ENCODE results near the gene GLT1D1. TPM values are rescaled to one million over a fixed set of nuclear protein-coding genes. Genes with fewer than 3 reads are reported as not detected.

Gene GLT1D1
- total RNA-seq, 1 experiment from 2014 or later: not detected

GRCh38 chr12:128853600-128854197 is 421 bp downstream of the GLT1D1 start:
- DNase-seq (ENCODE audit: low read depth): no peak

- DNase-seq (ENCODE audit: low read depth): no peak
These were observed 2.9 kb downstream of the GLT1D1 start for GRCh38 chr12:128856035-128856790.

- no peak for DNase-seq (ENCODE audit: low read depth)
These were observed 3.5 kb downstream of the GLT1D1 start for GRCh38 chr12:128856791-128857078.

GRCh38 chr12:128857133-128857763 is 4.0 kb downstream of the GLT1D1 start:
- no peak for DNase-seq (ENCODE audit: low read depth)

- DNase-seq (ENCODE audit: low read depth): no peak
These were observed 6.0 kb downstream of the GLT1D1 start for GRCh38 chr12:128859311-128859710.

- DNase-seq (ENCODE audit: low read depth): no peak
These were observed 8.1 kb downstream of the GLT1D1 start for GRCh38 chr12:128861226-128862016.

GRCh38 chr12:128863957-128864356 is 10.7 kb downstream of the GLT1D1 start:
- DNase-seq (ENCODE audit: low read depth): no peak

- no peak for DNase-seq (ENCODE audit: low read depth)
These were observed 11.4 kb downstream of the GLT1D1 start for GRCh38 chr12:128864516-128865186.

- DNase-seq (ENCODE audit: low read depth): no peak
These were observed 14.2 kb downstream of the GLT1D1 start for GRCh38 chr12:128867466-128867865.

- no peak for DNase-seq (ENCODE audit: low read depth)
These were observed 18.2 kb downstream of the GLT1D1 start for GRCh38 chr12:128871516-128871892.

GRCh38 chr12:128872303-128872702 is 19.0 kb downstream of the GLT1D1 start:
- no peak for DNase-seq (ENCODE audit: low read depth)

- DNase-seq (ENCODE audit: low read depth): no peak
These were observed 23.3 kb downstream of the GLT1D1 start for GRCh38 chr12:128876559-128876958.

- DNase-seq (ENCODE audit: low read depth): no peak
These were observed 26.9 kb downstream of the GLT1D1 start for GRCh38 chr12:128879898-128880764.

- no peak for DNase-seq (ENCODE audit: low read depth)
These were observed 38.6 kb downstream of the GLT1D1 start for GRCh38 chr12:128891856-128892255.

- no peak for DNase-seq (ENCODE audit: low read depth)
These were observed 50.0 kb downstream of the GLT1D1 start for GRCh38 chr12:128903236-128903635.

GRCh38 chr12:128905003-128905544 is 51.8 kb downstream of the GLT1D1 start:
- DNase-seq (ENCODE audit: low read depth): peak; percentile 6

GRCh38 chr12:128906485-128907137 is 53.3 kb downstream of the GLT1D1 start:
- DNase-seq (ENCODE audit: low read depth): no peak

GRCh38 chr12:128908254-128908653 is 55.0 kb downstream of the GLT1D1 start:
- DNase-seq (ENCODE audit: low read depth): no peak

- no peak for DNase-seq (ENCODE audit: low read depth)
These were observed 56.4 kb downstream of the GLT1D1 start for GRCh38 chr12:128909653-128910052.

GRCh38 chr12:128910629-128911028 is 57.4 kb downstream of the GLT1D1 start:
- no peak for DNase-seq (ENCODE audit: low read depth)

All from HT1080 (cell line).